Trophoblast cell (in vitro differentiated cells and primary cell): Measurements from ENCODE around the gene FUOM.
A peak's percentile ranks its signal among the peaks of the same experiment; 100 is the strongest.

Experiments used
- DNase-seq, 2 donors: peaks; one replicate each; pipeline ENCODE4 v3.0.0-alpha.2; 2016
- H2AFZ ChIP-seq: 2 replicates; pipeline ENCODE4 v1.6.1; 2013; ENCODE audit warnings: low read length, moderate library complexity, mild to moderate bottlenecking; ENCODE audit not compliant: insufficient read depth, poor library complexity
- H2AK5ac ChIP-seq: 2 replicates; pipeline ENCODE4 v1.6.1; 2013; ENCODE audit warnings: mild to moderate bottlenecking, low read length
- H2BK120ac ChIP-seq: 2 replicates; pipeline ENCODE4 v1.6.1; 2013; ENCODE audit warnings: low read length, mild to moderate bottlenecking, moderate library complexity; ENCODE audit not compliant: insufficient read depth, poor library complexity
- H2BK12ac ChIP-seq: 2 replicates; pipeline ENCODE4 v1.6.1; 2013; ENCODE audit warnings: mild to moderate bottlenecking, low read length, moderate library complexity
- H2BK5ac ChIP-seq: 2 replicates; pipeline ENCODE4 v1.6.1; 2013; ENCODE audit warnings: low read length, low read depth, moderate library complexity, mild to moderate bottlenecking; ENCODE audit not compliant: poor library complexity
- H3K14ac ChIP-seq: 2 replicates; pipeline ENCODE4 v1.6.1; 2013; ENCODE audit warnings: mild to moderate bottlenecking, low read length
- H3K18ac ChIP-seq: 2 replicates; pipeline ENCODE4 v1.6.1; 2013; ENCODE audit warnings: mild to moderate bottlenecking, low read length
- H3K23ac ChIP-seq: 2 replicates; pipeline ENCODE4 v1.6.1; 2013; ENCODE audit warnings: low read length
- H3K27ac ChIP-seq: 2 replicates; pipeline ENCODE4 v1.5.1; 2013; ENCODE audit warnings: low read depth, mild to moderate bottlenecking, inconsistent platforms, low read length, moderate library complexity
- H3K27me3 ChIP-seq: 2 replicates; pipeline ENCODE4 v1.6.1; 2013; ENCODE audit warnings: inconsistent platforms, mild to moderate bottlenecking, low read length, moderate library complexity; ENCODE audit not compliant: insufficient read depth
- H3K36me3 ChIP-seq, 2 experiments: 1 replicate in 1 of 2; 2 replicates in 1 of 2; pipeline ENCODE4 v1.6.1; 2013; ENCODE audit warnings: low read length in 2 of 2, mild to moderate bottlenecking in 2 of 2, moderate library complexity in 1 of 2; ENCODE audit not compliant: insufficient read depth in 2 of 2, control insufficient read depth in 1 of 2
- H3K4ac ChIP-seq: 2 replicates; pipeline ENCODE4 v1.6.1; 2013; ENCODE audit warnings: low read depth, mild to moderate bottlenecking, low read length, moderate library complexity
- H3K4me1 ChIP-seq, 2 experiments: 1 replicate in 1 of 2; 2 replicates in 1 of 2; pipeline ENCODE4 v1.6.1; 2013; ENCODE audit warnings: low read length in 2 of 2, mild to moderate bottlenecking in 2 of 2, moderate library complexity in 1 of 2; ENCODE audit not compliant: insufficient read depth in 2 of 2, control insufficient read depth in 1 of 2
- H3K4me2 ChIP-seq: 2 replicates; pipeline ENCODE4 v1.6.1; 2013; ENCODE audit warnings: inconsistent platforms, mild to moderate bottlenecking, low read length, moderate library complexity
- H3K4me3 ChIP-seq: 2 replicates; pipeline ENCODE4 v1.5.1; 2013; ENCODE audit warnings: mild to moderate bottlenecking, low read depth, low read length, inconsistent platforms
- H3K79me1 ChIP-seq: one replicate; pipeline ENCODE4 v1.6.1; 2013; ENCODE audit warnings: low read length
- H3K79me2 ChIP-seq: 2 replicates; pipeline ENCODE4 v1.6.1; 2013; ENCODE audit warnings: low read length, mild to moderate bottlenecking; ENCODE audit not compliant: control insufficient read depth, insufficient read depth, poor library complexity
- H3K9ac ChIP-seq: 2 replicates; pipeline ENCODE4 v1.6.1; 2013; ENCODE audit warnings: mild to moderate bottlenecking, low read length
- H3K9me3 ChIP-seq: 2 replicates; pipeline ENCODE4 v1.6.1; 2013; ENCODE audit warnings: low read depth, mild to moderate bottlenecking, control low read depth, inconsistent platforms, low read length; ENCODE audit not compliant: insufficient read depth
- H4K12ac ChIP-seq: 2 replicates; pipeline ENCODE4 v1.6.1; 2013; ENCODE audit warnings: low read depth, mild to moderate bottlenecking, low read length, moderate library complexity
- H4K8ac ChIP-seq: 2 replicates; pipeline ENCODE4 v1.6.1; 2013; ENCODE audit warnings: low read depth, mild to moderate bottlenecking, low read length, moderate library complexity
- H4K91ac ChIP-seq: one replicate; pipeline ENCODE4 v1.6.1; 2013; ENCODE audit warnings: low read depth, mild to moderate bottlenecking, low read length, moderate library complexity
- whole genome bisulfite sequencing: extraction: QIAGEN DNeasy Blood & Tissue Kit; methylation state at CpG from one replicate; pipeline ENCODE4 v1.1.7; 2013; ENCODE audit warnings: missing lambda C conversion rate; ENCODE audit not compliant: insufficient read length, insufficient coverage; ENCODE audit errors: extremely low coverage; 5-methylcytosine and 5-hydroxymethylcytosine counted together

Gene FUOM

DNA sequence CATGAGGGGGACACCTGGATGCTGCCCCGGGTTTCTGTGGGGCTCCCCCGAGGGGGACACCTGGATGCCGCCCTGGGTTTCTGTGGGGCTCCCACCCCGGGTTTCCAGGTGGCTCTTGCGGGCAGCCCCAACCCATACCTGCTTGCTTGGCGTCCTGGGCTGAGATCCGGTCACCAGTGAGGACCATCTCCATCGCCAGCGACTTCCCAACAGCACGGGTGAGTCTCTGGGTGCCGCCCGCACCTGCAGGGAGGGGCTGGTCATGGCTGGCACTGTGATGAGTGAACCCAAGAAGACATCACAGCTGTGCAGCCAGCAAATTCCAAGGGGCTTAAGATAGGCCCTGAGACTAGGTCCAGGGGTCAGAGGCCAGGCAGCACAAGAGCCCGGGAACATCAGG is 8.9 kb upstream of the FUOM start:
- no CpG with 5 or more reads among the region's 13 CpGs for WGBS
- Histone ChIP-seq H3K4ac (no peak overlapping the region), H3K14ac (no peak overlapping the region)

DNA sequence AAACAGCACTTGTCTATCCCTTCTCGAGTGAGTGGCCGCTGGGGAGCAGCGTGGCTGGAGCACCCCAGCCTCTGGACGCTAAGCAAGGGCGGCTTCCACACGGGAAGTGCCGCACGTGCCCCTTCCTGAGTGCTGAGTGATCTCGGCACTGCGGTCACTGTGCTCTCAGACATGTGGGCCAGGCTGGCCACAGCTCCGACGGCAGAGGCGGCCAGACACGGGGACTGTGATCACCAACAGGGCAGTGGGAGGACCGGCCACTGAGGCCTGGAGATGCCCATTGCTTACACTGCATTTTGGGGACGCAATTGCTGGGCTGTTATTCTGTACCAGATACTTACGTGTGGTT is 8.3 kb upstream of the FUOM start:
- no peak overlapping the region for H4K8ac ChIP-seq
- no peak overlapping the region for H3K4me3 ChIP-seq
- WGBS: no CpG with 5 or more reads among the region's 17 CpGs
- H2AK5ac ChIP-seq: no peak overlapping the region
- H4K91ac ChIP-seq: no peak overlapping the region
- H3K27me3 ChIP-seq: no peaks in the 10 kb centered on the region
- H3K9ac ChIP-seq: no peak overlapping the region
- no peak overlapping the region for H4K12ac ChIP-seq
- H3K36me3 ChIP-seq: peaks cover 69 to 70% of the 10 kb centered on the region in 2 experiments
- H3K4me1 ChIP-seq: no peaks in the 10 kb centered on the region
- H3K18ac ChIP-seq: no peak overlapping the region
- H3K27ac ChIP-seq: no peak overlapping the region
- DNase-seq: no peak
- H3K14ac ChIP-seq: no peak overlapping the region
- no peaks in the 10 kb centered on the region for H3K79me2 ChIP-seq
- H3K23ac ChIP-seq: no peak overlapping the region
- no peak overlapping the region for H3K4ac ChIP-seq
- H2BK12ac ChIP-seq: no peak overlapping the region
- H3K9me3 ChIP-seq: peaks cover 5% of the 10 kb centered on the region
- H3K4me2 ChIP-seq: no peak overlapping the region
- no peak overlapping the region for H2BK5ac ChIP-seq
- H2BK120ac ChIP-seq: no peak overlapping the region
- no peak overlapping the region for H2AFZ ChIP-seq
- H3K79me1 ChIP-seq: no peaks in the 10 kb centered on the region

More for the DNA sequence above, 8.9 kb upstream of the FUOM start:
- H2AK5ac ChIP-seq: no peak overlapping the region
- H2AFZ ChIP-seq: no peak overlapping the region
- DNase-seq: no peak
- no peak overlapping the region for H4K91ac ChIP-seq
- H2BK5ac ChIP-seq: no peak overlapping the region
- peaks cover 4% of the 10 kb centered on the region for H3K9me3 ChIP-seq
- H3K79me1 ChIP-seq: no peaks in the 10 kb centered on the region
- no peaks in the 10 kb centered on the region for H3K79me2 ChIP-seq
- no peak overlapping the region for H3K4me2 ChIP-seq
- H2BK120ac ChIP-seq: no peak overlapping the region
- H3K9ac ChIP-seq: no peak overlapping the region
- no peaks in the 10 kb centered on the region for H3K4me1 ChIP-seq
- H3K23ac ChIP-seq: no peak overlapping the region
- H3K4me3 ChIP-seq: peak overlapping the region; percentile 13
- no peak overlapping the region for H4K8ac ChIP-seq
- H4K12ac ChIP-seq: no peak overlapping the region
- no peak overlapping the region for H3K18ac ChIP-seq
- H3K36me3 ChIP-seq: peaks cover 67 to 76% of the 10 kb centered on the region in 2 experiments
- H3K27ac ChIP-seq: no peak overlapping the region
- no peak overlapping the region for H2BK12ac ChIP-seq
- H3K27me3 ChIP-seq: no peaks in the 10 kb centered on the region

DNA sequence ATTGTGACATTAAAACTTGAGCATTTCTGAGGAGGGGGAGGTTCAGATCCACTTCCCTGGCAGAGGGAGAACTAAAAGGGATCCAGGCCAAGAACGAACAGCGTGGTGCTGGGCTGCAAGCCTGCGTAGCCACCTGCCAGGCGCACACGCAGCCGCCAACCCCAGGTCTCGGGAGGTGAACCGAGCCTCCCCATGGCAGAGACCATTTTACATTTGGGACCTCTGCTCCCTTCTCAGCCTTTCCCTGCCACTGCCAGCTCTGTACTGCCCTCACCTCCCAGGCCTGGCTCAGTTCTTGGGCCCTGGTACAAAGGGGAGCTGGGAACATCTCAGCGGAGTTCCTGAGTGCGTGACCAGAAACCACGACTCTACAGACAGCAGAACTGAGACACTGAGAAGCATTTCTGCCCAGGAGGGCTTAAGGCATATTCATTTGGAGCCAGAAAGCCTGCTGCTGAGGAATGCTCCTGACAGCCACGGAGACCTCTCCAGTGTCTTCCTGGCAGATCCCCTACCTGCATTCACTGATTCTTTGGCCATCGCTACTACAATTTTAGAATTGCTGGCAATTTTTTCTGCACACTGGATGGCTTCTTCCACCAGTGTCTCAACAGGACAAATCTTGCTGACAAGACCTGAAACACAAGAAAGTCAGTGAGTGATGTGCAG is 7.8 kb upstream of the FUOM start:
- H3K79me1 ChIP-seq: no peaks in the 10 kb centered on the region
- H2BK5ac ChIP-seq: no peak overlapping the region
- no peaks in the 10 kb centered on the region for H3K27me3 ChIP-seq
- H3K79me2 ChIP-seq: no peaks in the 10 kb centered on the region
- no peak overlapping the region for H4K12ac ChIP-seq
- no peak overlapping the region for H3K4ac ChIP-seq
- H2AFZ ChIP-seq: no peak overlapping the region
- H2BK120ac ChIP-seq: no peak overlapping the region
- H3K27ac ChIP-seq: no peak overlapping the region
- DNase-seq: peak; percentile 57 to 67
- no peak overlapping the region for H3K14ac ChIP-seq
- H2AK5ac ChIP-seq: no peak overlapping the region
- no peak overlapping the region for H3K23ac ChIP-seq
- peaks cover 67 to 68% of the 10 kb centered on the region in 2 experiments for H3K36me3 ChIP-seq
- H3K18ac ChIP-seq: no peak overlapping the region
- H3K9me3 ChIP-seq: peaks cover 5% of the 10 kb centered on the region
- no peak overlapping the region for H3K4me2 ChIP-seq
- no peak overlapping the region for H4K8ac ChIP-seq
- H2BK12ac ChIP-seq: no peak overlapping the region
- H3K4me3 ChIP-seq: no peak overlapping the region
- no peaks in the 10 kb centered on the region for H3K4me1 ChIP-seq
- no peak overlapping the region for H4K91ac ChIP-seq
- no CpG with 5 or more reads among the region's 13 CpGs for WGBS
- no peak overlapping the region for H3K9ac ChIP-seq

DNA sequence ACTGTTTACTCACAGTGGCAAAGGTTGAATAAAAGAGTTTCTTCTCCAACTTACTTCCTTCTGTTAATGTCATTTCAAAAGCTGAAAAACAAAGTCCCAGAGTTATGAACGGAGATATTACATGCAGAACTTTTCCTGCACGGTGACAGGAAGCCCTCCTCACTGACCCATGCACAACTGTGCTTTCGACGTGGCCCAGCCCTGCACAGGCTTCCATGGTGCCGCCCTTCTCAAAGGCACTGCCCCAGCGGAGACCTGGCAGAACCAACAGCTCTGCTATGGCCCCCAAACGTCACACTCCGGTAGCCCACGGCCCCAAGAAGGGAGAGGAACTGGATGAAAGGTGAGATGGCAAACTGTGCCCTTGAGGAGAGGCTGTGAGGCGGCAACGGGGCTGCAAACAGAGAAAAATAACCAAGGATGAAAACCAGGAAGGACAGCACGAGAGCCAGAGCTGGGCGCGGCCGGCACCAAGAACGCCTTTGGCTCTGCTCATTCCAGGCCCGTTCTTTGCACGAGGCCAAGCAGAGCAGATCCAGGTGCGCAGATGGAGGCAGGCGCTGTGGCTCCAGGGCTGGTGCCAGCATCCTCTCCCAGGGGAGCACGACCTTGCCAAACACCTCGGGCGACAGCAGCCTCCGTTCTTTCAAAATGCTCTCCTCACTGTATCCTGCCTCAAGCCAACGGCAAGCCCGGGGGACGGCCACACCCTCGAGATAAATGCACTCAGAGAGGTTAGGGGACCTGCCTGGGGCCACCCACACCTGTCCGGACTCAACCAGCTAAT is 7.0 kb upstream of the FUOM start:
- Histone ChIP-seq H3K14ac (no peak overlapping the region), H4K12ac (no peak overlapping the region), H3K79me1 (no peaks in the 10 kb centered on the region), H3K36me3 (peaks cover 59 to 60% of the 10 kb centered on the region in 2 experiments), H3K27ac (no peak overlapping the region), H2BK120ac (no peak overlapping the region), H3K9ac (no peak overlapping the region), H4K8ac (no peak overlapping the region), H2AFZ (no peak overlapping the region), H3K9me3 (peaks cover 5% of the 10 kb centered on the region), H4K91ac (no peak overlapping the region), H3K4me2 (no peak overlapping the region), H3K4me1 (no peaks in the 10 kb centered on the region), H2BK5ac (no peak overlapping the region), H3K79me2 (no peaks in the 10 kb centered on the region), H3K4ac (no peak overlapping the region), H3K4me3 (no peak overlapping the region), H2AK5ac (no peak overlapping the region), H3K18ac (no peak overlapping the region), H3K23ac (no peak overlapping the region), H3K27me3 (no peaks in the 10 kb centered on the region), H2BK12ac (no peak overlapping the region)
- WGBS: no CpG with 5 or more reads among the region's 29 CpGs
- DNase-seq: peak; percentile 83 to 85
